CD8-positive, alpha-beta memory T cell (primary cell): Measurements from ENCODE around the gene TBC1D7. TPM values are rescaled to one million over a fixed set of nuclear protein-coding genes. Genes with fewer than 3 reads are reported as not detected.

Experiments used
- CTCF ChIA-PET: fragments of 350-600 bp; sonication (Branson Sonifier 250); formaldehyde crosslinking; loops from one replicate; lab custom pipeline; 2021; ENCODE audit warnings: antibody characterized with exemption; lab: Charles Lee
- POLR2A ChIA-PET: fragments of 350-600 bp; sonication (Branson Sonifier 250); formaldehyde crosslinking; loops from one replicate; lab custom pipeline; 2021; ENCODE audit warnings: antibody characterized with exemption; lab: Charles Lee
- DNase-seq, 5 donors: peaks; one replicate each; pipeline versions ENCODE4 v3.0.0 to v3.0.0-alpha.2; 2020 to 2022; ENCODE audit warnings: mixed read lengths in 1 of 5
- H3K27ac ChIP-seq: one replicate; pipeline ENCODE4 v1.7.0; 2013; ENCODE audit warnings: low read depth, mild to moderate bottlenecking, low read length, moderate library complexity
- H3K27me3 ChIP-seq: 2 replicates; pipeline ENCODE4 v1.7.0; 2013; ENCODE audit warnings: low read length, mild to moderate bottlenecking; ENCODE audit not compliant: insufficient read depth, poor library complexity, severe bottlenecking
- H3K36me3 ChIP-seq: 2 replicates; pipeline ENCODE4 v1.7.0; 2013; ENCODE audit warnings: mild to moderate bottlenecking, low read length, moderate library complexity; ENCODE audit not compliant: insufficient read depth
- H3K4me1 ChIP-seq: 2 replicates; pipeline ENCODE4 v1.7.0; 2013; ENCODE audit warnings: mild to moderate bottlenecking, low read length, moderate library complexity; ENCODE audit not compliant: insufficient read depth
- H3K4me3 ChIP-seq: 2 replicates; pipeline ENCODE4 v1.7.0; 2013; ENCODE audit warnings: mild to moderate bottlenecking, low read length
- H3K9me3 ChIP-seq: 2 replicates; pipeline ENCODE4 v1.7.0; 2013; ENCODE audit warnings: mild to moderate bottlenecking, low read length
- H3K27ac Mint-ChIP-seq, 8 donors: one replicate each; pipeline ENCODE4 v1.8.0; 2020 to 2021; ENCODE audit warnings: mixed read lengths in 8 of 8, mild to moderate bottlenecking in 6 of 8, inconsistent platforms in 3 of 8, moderate library complexity in 3 of 8
- H3K27me3 Mint-ChIP-seq, 2 donors: one replicate each; pipeline ENCODE4 v1.8.0; 2020 to 2021; ENCODE audit warnings: mixed read lengths in 2 of 2, mild to moderate bottlenecking in 1 of 2, moderate library complexity in 1 of 2
- H3K36me3 Mint-ChIP-seq, 3 donors: one replicate each; pipeline ENCODE4 v1.8.0; 2020 to 2021; ENCODE audit warnings: mixed read lengths in 3 of 3, inconsistent platforms in 1 of 3, mild to moderate bottlenecking in 1 of 3
- H3K4me1 Mint-ChIP-seq, 3 donors: one replicate each; pipeline ENCODE4 v1.8.0; 2020 to 2021; ENCODE audit warnings: mixed read lengths in 3 of 3, inconsistent platforms in 1 of 3, mild to moderate bottlenecking in 1 of 3
- H3K4me3 Mint-ChIP-seq, 7 donors: one replicate each; pipeline ENCODE4 v1.8.0; 2020 to 2021; ENCODE audit warnings: mixed read lengths in 7 of 7, mild to moderate bottlenecking in 6 of 7, moderate library complexity in 4 of 7, inconsistent platforms in 2 of 7
- H3K9me3 Mint-ChIP-seq, 5 donors: one replicate each; pipeline ENCODE4 v1.8.0; 2020 to 2022; ENCODE audit warnings: mixed read lengths in 5 of 5, mild to moderate bottlenecking in 3 of 5, moderate library complexity in 2 of 5, inconsistent platforms in 1 of 5
- polyA plus RNA-seq: library from polyadenylated mRNA; unstranded; fragments of 300-500 nt; fragmentation: Illumina TruSeq; gene quantifications from one replicate; pipeline ENCODE4 v1.2.3, GENCODE V29; 2021
- total RNA-seq, 2 experiments: library from RNA; stranded (reverse); gene quantifications; one replicate each; pipeline ENCODE4 v1.2.3, GENCODE V29; 2021

TBC1D7 gene
- total and polyA plus RNA-seq, 3 experiments from 2014 or later: 14.9 to 23.2 (median 21.8) TPM

DNA sequence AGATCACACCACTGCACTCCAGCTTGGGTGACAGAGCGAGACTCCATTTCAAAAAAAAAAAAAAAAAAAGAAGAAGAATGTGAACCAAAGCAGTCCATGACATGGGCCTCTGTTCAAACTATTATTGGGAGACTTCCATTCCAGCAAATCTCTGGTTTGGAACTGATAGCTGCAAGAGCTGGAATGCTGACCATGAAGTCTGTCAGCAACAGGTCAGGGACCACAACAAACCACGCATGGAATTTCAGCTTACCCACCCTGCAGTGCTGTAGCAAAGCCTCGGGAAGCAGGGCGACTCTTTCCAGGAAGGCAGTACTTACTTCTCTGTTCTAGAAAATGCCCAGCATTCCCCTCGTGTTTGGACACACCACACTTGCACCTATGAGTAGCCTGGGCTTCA is 34.1 kb upstream of the TBC1D7 start:
- no peak for DNase-seq
- H3K4me1 ChIP-seq: peaks cover 4% of the 10 kb centered on the region
- Mint-ChIP-seq H3K4me1 (peaks cover 3 to 5% (median 4%) of the 10 kb centered on the region in 3 donors), H3K9me3 (no peaks in the 10 kb centered on the region), H3K4me3 (no peak overlapping the region), H3K36me3 (peaks cover 0 to 4% (median 0%) of the 10 kb centered on the region in 3 donors), H3K27ac (no peak overlapping the region), H3K27me3 (no peaks in the 10 kb centered on the region)
- no peaks in the 10 kb centered on the region for H3K36me3 ChIP-seq
- CTCF ChIA-PET: no interaction called here
- no peak overlapping the region for H3K4me3 ChIP-seq
- no peak overlapping the region for H3K27ac ChIP-seq
- POLR2A ChIA-PET: no interaction called here
- no peaks in the 10 kb centered on the region for H3K9me3 ChIP-seq
- no peaks in the 10 kb centered on the region for H3K27me3 ChIP-seq

DNA sequence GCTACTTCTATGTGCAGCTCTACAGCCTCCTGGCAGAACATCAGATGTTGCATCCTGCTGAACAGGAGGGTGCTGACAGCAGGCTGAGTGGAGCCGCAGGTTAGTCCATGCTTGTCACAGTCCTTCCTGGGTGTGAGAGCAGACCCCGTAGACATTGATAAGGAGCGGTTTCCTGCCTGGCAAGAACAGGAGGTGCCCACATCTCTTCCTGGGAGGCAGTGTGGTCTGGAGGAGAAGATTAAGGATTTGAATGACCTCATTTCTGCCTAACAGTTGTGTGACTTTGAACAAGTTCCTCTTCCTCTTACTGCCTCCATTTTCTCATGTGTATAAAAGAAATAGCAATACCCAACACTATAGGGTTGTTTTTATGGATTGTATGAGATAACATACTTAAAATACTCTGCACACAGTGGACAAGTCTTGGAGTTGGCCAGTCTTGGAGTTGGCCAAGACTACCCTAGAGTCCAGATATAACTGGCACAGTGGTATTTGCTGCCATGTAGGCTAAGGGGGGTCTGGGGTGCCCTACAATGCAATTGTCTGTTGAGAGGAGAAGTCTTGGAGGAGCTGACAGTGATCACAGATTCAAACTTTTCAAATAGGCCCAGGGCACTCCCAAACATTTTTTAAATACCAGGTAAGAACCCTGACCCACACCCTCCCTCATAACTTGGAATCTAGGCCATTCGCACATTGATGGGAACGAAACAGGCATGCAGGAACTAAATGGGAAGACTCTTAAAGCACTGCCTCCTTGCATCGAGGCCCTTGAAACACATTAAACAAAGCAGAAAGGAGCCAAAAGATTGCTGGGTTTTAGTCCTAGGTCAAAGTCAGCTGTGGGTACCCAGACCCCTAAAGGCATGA is 32.6 kb upstream of the TBC1D7 start:
- peak overlapping the region in 1 of 8 donors; percentile 47 for H3K27ac Mint-ChIP-seq
- H3K4me1 ChIP-seq: peaks cover 19% of the 10 kb centered on the region
- CTCF ChIA-PET: no interaction called here

DNA sequence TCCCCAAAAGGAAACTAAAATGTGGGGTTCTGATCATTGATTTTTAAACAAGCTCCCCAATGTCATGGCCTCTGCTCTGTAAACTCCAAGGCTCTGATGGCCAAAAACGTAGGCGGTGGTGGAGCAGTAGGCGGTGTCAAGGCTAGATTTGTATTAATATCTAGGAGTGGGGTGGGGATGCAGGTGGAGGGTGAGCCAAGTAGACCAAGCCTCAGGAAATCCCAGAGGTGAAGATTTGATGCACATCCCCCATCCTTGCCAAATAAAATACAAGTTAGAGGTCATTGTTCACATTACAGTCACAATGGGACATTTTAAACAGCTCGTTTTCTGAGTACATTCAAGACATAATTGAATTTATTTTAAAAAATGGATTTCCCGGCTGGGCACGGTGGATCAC is 30.9 kb upstream of the TBC1D7 start:
- Mint-ChIP-seq H3K4me3 (no peak overlapping the region), H3K4me1 (peaks cover 33 to 36% (median 33%) of the 10 kb centered on the region in 3 donors), H3K27ac (peak overlapping the region in 1 of 8 donors; percentile 52), H3K27me3 (no peaks in the 10 kb centered on the region), H3K9me3 (no peaks in the 10 kb centered on the region), H3K36me3 (peaks cover 0 to 1% (median 0%) of the 10 kb centered on the region in 3 donors)
- Histone ChIP-seq H3K9me3 (no peaks in the 10 kb centered on the region), H3K27me3 (no peaks in the 10 kb centered on the region), H3K27ac (no peak overlapping the region), H3K36me3 (no peaks in the 10 kb centered on the region), H3K4me3 (no peak overlapping the region), H3K4me1 (peaks cover 35% of the 10 kb centered on the region)
- ChIA-PET CTCF (no interaction called here), POLR2A (no interaction called here)
- no peak for DNase-seq

More for the DNA sequence above, 32.6 kb upstream of the TBC1D7 start:
- H3K9me3 ChIP-seq: no peaks in the 10 kb centered on the region
- Mint-ChIP-seq H3K27me3 (no peaks in the 10 kb centered on the region), H3K36me3 (peaks cover 0 to 4% (median 0%) of the 10 kb centered on the region in 3 donors), H3K4me1 (peaks cover 17 to 20% (median 17%) of the 10 kb centered on the region in 3 donors), H3K9me3 (no peaks in the 10 kb centered on the region), H3K4me3 (no peak overlapping the region)
- H3K27me3 ChIP-seq: no peaks in the 10 kb centered on the region
- DNase-seq: no peak
- no peak overlapping the region for H3K27ac ChIP-seq
- no peak overlapping the region for H3K4me3 ChIP-seq
- H3K36me3 ChIP-seq: no peaks in the 10 kb centered on the region
- POLR2A ChIA-PET: no interaction called here

DNA sequence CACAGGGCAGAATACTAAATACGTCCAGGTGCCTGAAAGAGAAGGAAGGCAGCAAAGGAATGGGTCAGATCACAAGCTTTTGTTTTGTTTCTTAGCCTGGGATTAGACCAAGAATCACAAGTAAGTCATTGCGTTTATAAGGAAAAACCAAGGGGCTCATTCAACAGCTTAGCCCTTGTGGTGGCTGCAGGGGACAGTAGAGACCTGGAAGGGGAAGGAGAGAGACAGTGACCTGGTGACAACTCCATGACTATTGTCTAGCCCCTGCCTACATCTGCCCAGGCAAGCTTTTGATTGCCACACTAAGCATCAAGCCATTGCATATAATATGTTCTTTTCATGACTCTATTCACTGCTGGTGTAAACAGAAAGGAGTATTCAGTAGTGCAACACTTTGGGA is 30.2 kb upstream of the TBC1D7 start:
- H3K27ac Mint-ChIP-seq: peak overlapping the region in 2 of 8 donors; percentile 22 to 68
- H3K4me1 Mint-ChIP-seq: peaks cover 40 to 44% (median 41%) of the 10 kb centered on the region in 3 donors
- CTCF ChIA-PET: interaction anchor here (1.2 to 1.7 kb wide), 2 partner anchors 25 to 216 kb away, joined by 3 to 4 read pairs; partner anchors contain the start of gene SIRT5

DNA sequence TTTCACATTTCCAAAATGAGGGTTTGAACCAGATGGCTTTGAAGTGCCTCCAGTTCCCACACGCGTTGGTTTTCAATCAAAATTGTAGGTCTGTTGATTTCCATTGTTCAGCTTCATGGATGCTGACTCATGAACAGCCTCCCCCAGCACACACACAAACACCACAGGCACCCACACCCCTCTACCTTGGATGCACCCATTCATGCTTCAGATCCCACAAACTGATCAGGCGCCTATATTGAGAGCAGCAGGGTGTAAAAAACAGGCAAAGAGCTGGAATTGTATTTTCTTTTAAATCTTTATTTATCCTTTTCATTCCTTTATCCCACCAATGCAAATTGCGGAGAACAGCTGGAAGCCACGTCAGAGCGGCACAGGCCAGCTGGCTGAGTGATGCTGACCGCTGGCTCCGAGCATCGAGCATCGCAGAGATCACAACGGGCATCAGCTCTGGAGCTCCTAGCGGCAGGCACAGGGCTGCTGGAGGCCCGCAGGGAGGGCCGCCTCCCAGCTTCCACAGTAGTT is 29.3 kb upstream of the TBC1D7 start:
- Histone ChIP-seq H3K27me3 (no peaks in the 10 kb centered on the region), H3K9me3 (no peaks in the 10 kb centered on the region), H3K36me3 (no peaks in the 10 kb centered on the region), H3K4me1 (peaks cover 37% of the 10 kb centered on the region), H3K27ac (no peak overlapping the region), H3K4me3 (no peak overlapping the region)
- H3K27ac Mint-ChIP-seq: peak overlapping the region in 2 of 8 donors; percentile 52 to 91
- ChIA-PET POLR2A (interaction anchor here (0.5 kb wide), 1 partner anchor 76 kb away, joined by 5 read pairs; no protein-coding TSS in a partner anchor), CTCF (interaction anchor here (1.0 to 1.7 kb wide), 3 partner anchors 19 to 217 kb away, joined by 3 to 4 read pairs (median 4); partner anchors contain the start of gene SIRT5)
- peaks cover 42 to 50% (median 43%) of the 10 kb centered on the region in 3 donors for H3K4me1 Mint-ChIP-seq
- no peaks in the 10 kb centered on the region for H3K9me3 Mint-ChIP-seq
- no peaks in the 10 kb centered on the region for H3K27me3 Mint-ChIP-seq
- no peak overlapping the region for H3K4me3 Mint-ChIP-seq
- H3K36me3 Mint-ChIP-seq: no peaks in the 10 kb centered on the region
- DNase-seq: no peak

More for the DNA sequence above, 30.2 kb upstream of the TBC1D7 start:
- H3K9me3 Mint-ChIP-seq: no peaks in the 10 kb centered on the region
- H3K36me3 ChIP-seq: no peaks in the 10 kb centered on the region
- H3K4me3 Mint-ChIP-seq: no peak overlapping the region
- H3K36me3 Mint-ChIP-seq: peaks cover 0 to 1% (median 0%) of the 10 kb centered on the region in 3 donors
- POLR2A ChIA-PET: no interaction called here
- no peaks in the 10 kb centered on the region for H3K9me3 ChIP-seq
- H3K27me3 Mint-ChIP-seq: no peaks in the 10 kb centered on the region
- H3K4me1 ChIP-seq: peaks cover 37% of the 10 kb centered on the region
- H3K4me3 ChIP-seq: no peak overlapping the region
- no peak for DNase-seq
- H3K27me3 ChIP-seq: no peaks in the 10 kb centered on the region
- no peak overlapping the region for H3K27ac ChIP-seq

DNA sequence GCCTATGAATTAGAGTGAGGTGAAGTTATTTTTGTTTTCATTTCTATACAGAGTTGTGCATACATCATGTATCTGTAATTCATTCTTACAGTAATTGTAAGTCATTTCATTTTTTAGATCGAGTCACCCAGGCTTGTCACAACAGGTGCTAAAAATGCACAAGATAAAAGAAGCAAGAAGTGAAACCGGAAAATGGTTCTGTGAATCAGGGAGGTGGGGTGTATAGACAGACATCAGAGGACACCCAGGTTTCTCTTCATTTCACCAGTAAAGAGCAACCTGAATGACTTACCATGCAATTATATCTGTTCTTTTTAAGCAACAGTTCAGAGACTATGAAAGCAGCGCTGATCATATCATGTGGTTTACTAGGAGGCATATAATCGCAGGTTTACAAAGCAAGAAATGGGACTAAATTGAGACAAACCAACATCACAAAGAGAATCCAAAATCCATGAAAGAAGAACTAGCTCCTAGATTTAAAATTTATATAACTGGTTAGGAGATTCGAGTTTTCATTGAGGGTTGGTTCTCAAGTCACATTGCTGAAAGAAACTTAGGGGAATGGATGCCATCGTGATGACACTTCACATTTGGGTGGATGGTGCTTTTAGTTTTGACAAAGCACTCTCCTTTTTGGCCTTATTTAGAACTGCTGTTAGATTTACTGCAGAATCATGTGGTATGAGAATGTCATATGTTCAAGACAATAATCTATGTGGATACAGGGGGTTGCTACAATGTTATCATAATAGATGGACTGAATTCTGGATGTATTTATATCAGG is 27.9 kb upstream of the TBC1D7 start:
- ChIA-PET CTCF (interaction anchor here (1.0 kb wide), 2 partner anchors 25 to 218 kb away, joined by 3 read pairs; partner anchors contain the start of gene SIRT5), POLR2A (interaction anchor here (0.5 to 1.8 kb wide), 2 partner anchors 28 to 315 kb away, joined by 4 to 7 read pairs; partner anchors contain the start of gene TBC1D7)

More for the DNA sequence above, 27.9 kb upstream of the TBC1D7 start:
- Histone ChIP-seq H3K4me3 (peak overlapping the region; percentile 52), H3K27ac (peak overlapping the region; percentile 17), H3K27me3 (no peaks in the 10 kb centered on the region), H3K4me1 (peaks cover 37% of the 10 kb centered on the region), H3K36me3 (no peaks in the 10 kb centered on the region), H3K9me3 (no peaks in the 10 kb centered on the region)
- H3K4me3 Mint-ChIP-seq: peak overlapping the region; percentile 72 to 88 (median 80)
- no peaks in the 10 kb centered on the region for H3K36me3 Mint-ChIP-seq
- peaks cover 42 to 50% (median 43%) of the 10 kb centered on the region in 3 donors for H3K4me1 Mint-ChIP-seq
- H3K27ac Mint-ChIP-seq: peak overlapping the region; percentile 78 to 98 (median 92)
- H3K27me3 Mint-ChIP-seq: no peaks in the 10 kb centered on the region
- H3K9me3 Mint-ChIP-seq: no peaks in the 10 kb centered on the region
- DNase-seq: peak in 2 of 5 donors; percentile 38 to 57
